A673 (cell line): Measurements from ENCODE around the gene SCGB3A1.

Experiments
- CTCF ChIP-seq: fragments of 300-800, 200-600 bp; sonication (generic); conservative IDR thresholded peaks from 2 replicates; pipeline ENCODE4 v1.5.1; 2017; ENCODE audit warnings: low read depth, mild to moderate bottlenecking, antibody characterized with exemption, low read length, moderate library complexity, mixed read lengths
- EZH2 ChIP-seq: fragments of 200-600 bp; sonication (generic); IDR thresholded peaks from 2 replicates; pipeline ENCODE4 v1.6.1; 2017; ENCODE audit warnings: borderline replicate concordance, low read depth, mild to moderate bottlenecking, mixed read lengths, antibody characterized with exemption, low read length; ENCODE audit not compliant: poor library complexity, severe bottlenecking

- TF ChIP-seq CTCF = no peak
- no peak for TF ChIP-seq EZH2
Observed at GRCh38 chr5:180639287-180639686, 48.0 kb upstream of the SCGB3A1 start.
